IPS DF 19.7 (cell line): Measurements from ENCODE around the gene MAGI1.
A peak's percentile ranks its signal among the peaks of the same experiment; 100 is the strongest.

Experiments
- DNase-seq: peaks from one replicate; pipeline ENCODE4 v3.0.0-alpha.2; 2013; ENCODE audit warnings: low read depth, low spot score

The MAGI1 gene

GRCh38 chr3:65972765-65973164 lies 66.0 kb downstream of the MAGI1 start:
- DNase-seq, result no peak

- DNase-seq, result no peak
Measured at GRCh38 chr3:65971293-65972252, 67.1 kb downstream of the MAGI1 start.

- DNase-seq, result no peak
Measured at GRCh38 chr3:65968996-65969395, 69.7 kb downstream of the MAGI1 start.

GRCh38 chr3:65967451-65967850 lies 71.3 kb downstream of the MAGI1 start:
- no peak for DNase-seq

- no peak for DNase-seq
Measured at GRCh38 chr3:65964838-65965237, 73.9 kb downstream of the MAGI1 start.

- peak; percentile 23 for DNase-seq
Measured at GRCh38 chr3:65963787-65964677, 74.7 kb downstream of the MAGI1 start.

- no peak for DNase-seq
Measured at GRCh38 chr3:65961733-65962132, 77.0 kb downstream of the MAGI1 start.

- no peak for DNase-seq
Measured at GRCh38 chr3:65961128-65961527, 77.6 kb downstream of the MAGI1 start.

GRCh38 chr3:65960087-65960486 lies 78.6 kb downstream of the MAGI1 start:
- DNase-seq, result no peak

- no peak for DNase-seq
Measured at GRCh38 chr3:65958216-65958615, 80.5 kb downstream of the MAGI1 start.

- DNase-seq, result no peak
Measured at GRCh38 chr3:65955792-65956477, 82.8 kb downstream of the MAGI1 start.

- no peak for DNase-seq
Measured at GRCh38 chr3:65953881-65954733, 84.6 kb downstream of the MAGI1 start.

GRCh38 chr3:65953301-65953812 lies 85.4 kb downstream of the MAGI1 start:
- peak; percentile 86 for DNase-seq

- no peak for DNase-seq
Measured at GRCh38 chr3:65952842-65953241, 85.9 kb downstream of the MAGI1 start.

GRCh38 chr3:65951836-65952505 lies 86.7 kb downstream of the MAGI1 start:
- no peak for DNase-seq

- DNase-seq, result peak; percentile 64
Measured at GRCh38 chr3:65950340-65951326, 88.1 kb downstream of the MAGI1 start.

GRCh38 chr3:65948841-65949573 lies 89.7 kb downstream of the MAGI1 start:
- DNase-seq, result no peak

- no peak for DNase-seq
Measured at GRCh38 chr3:65946438-65946837, 92.3 kb downstream of the MAGI1 start.
